Measurements from ENCODE around the gene KCTD15.

Gene KCTD15

DNA sequence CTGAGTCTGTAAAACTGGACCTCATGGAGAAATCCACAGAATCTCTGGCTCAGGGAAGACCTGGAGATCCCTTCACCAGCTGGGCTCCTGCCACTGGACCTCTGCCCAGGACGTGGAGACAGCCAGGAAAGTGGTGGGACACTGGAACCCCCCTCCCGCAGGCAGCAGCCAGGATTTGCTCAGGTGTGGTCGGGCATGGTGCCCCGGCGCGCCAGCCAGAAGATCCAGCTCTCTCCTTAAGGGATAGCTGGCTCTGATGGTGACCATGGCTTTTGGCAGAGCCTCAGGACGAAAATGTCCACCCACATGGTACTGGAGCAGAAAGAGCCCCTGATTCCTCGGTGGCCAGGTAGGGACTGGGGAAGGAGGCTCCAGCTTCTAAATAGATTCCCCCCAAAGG, 26.6 kb upstream of the KCTD15 start:
- TF ChIP-seq, protein P1, sequence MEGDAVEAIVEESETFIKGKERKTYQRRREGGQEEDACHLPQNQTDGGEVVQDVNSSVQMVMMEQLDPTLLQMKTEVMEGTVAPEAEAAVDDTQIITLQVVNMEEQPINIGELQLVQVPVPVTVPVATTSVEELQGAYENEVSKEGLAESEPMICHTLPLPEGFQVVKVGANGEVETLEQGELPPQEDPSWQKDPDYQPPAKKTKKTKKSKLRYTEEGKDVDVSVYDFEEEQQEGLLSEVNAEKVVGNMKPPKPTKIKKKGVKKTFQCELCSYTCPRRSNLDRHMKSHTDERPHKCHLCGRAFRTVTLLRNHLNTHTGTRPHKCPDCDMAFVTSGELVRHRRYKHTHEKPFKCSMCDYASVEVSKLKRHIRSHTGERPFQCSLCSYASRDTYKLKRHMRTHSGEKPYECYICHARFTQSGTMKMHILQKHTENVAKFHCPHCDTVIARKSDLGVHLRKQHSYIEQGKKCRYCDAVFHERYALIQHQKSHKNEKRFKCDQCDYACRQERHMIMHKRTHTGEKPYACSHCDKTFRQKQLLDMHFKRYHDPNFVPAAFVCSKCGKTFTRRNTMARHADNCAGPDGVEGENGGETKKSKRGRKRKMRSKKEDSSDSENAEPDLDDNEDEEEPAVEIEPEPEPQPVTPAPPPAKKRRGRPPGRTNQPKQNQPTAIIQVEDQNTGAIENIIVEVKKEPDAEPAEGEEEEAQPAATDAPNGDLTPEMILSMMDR (IDR thresholded peaks at IDR 0.05; ENCODE audit: insufficient read depth, low read depth, low read length, missing control alignments) = no peak
- DNase-seq (ENCODE audit: low read depth) = no peak
- no peak overlapping the region for H3K4me3 ChIP-seq (ENCODE audit: low read depth, low read length)

DNA sequence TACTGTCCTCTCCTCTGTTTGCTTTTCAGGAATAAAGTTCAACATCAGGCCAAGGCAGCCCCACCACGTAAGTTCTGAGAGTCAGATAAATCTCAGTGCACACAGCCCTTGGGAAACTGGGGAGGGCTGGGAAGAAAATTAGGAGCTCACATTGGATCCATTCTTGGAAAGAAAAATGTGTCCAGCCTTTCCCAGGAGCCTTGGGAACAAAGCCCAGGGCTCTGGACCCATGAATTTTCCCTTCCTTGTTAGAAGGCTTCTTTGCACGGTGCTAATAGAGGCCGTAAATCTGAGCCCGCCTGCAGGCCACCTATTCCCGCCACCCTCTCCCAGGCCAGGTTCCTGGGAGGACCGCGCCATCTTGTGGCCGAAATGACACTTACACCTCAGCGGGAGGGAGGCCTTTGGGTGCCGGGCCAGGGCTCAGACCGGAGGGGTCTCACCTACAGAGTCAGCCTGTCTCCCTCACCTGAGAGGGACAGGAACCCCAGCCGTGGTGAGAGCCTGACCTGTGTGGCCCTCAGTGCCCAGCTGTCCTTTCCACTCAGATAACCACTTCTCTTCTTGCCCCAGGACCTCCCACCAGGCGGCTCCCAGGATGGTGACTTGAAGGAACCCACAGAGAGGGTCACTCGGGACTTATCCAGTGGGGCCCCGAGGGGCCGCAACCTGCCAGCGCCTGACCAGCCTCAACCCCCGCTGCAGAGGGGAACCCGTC, 25.1 kb upstream of the KCTD15 start:
- TF ChIP-seq, protein P1 (IDR thresholded peaks at IDR 0.05; ENCODE audit: insufficient read depth, low read depth, low read length, missing control alignments) = peak; percentile 81
- no peak overlapping the region for H3K4me3 ChIP-seq (ENCODE audit: low read depth, low read length)
- DNase-seq (ENCODE audit: low read depth) = peak; percentile 69

DNA sequence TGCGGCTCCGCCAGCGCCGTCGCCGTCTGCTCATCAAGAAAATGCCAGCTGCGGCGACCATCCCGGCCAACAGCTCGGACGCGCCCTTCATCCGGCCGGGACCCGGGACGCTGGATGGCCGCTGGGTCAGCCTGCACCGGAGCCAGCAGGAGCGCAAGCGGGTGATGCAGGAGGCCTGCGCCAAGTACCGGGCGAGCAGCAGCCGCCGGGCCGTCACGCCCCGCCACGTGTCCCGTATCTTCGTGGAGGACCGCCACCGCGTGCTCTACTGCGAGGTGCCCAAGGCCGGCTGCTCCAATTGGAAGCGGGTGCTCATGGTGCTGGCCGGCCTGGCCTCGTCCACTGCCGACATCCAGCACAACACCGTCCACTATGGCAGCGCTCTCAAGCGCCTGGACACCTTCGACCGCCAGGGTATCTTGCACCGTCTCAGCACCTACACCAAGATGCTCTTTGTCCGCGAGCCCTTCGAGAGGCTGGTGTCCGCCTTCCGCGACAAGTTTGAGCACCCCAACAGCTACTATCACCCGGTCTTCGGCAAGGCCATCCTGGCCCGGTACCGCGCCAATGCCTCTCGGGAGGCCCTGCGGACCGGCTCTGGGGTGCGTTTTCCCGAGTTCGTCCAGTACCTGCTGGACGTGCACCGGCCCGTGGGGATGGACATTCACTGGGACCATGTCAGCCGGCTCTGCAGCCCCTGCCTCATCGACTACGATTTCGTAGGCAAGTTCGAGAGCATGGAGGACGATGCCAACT, 24.4 kb upstream of the KCTD15 start:
- TF ChIP-seq, protein P1 (IDR thresholded peaks at IDR 0.05; ENCODE audit: insufficient read depth, low read depth, low read length, missing control alignments) = no peak
- no peak for DNase-seq (ENCODE audit: low read depth)
- no peak overlapping the region for H3K4me3 ChIP-seq (ENCODE audit: low read depth, low read length)

DNA sequence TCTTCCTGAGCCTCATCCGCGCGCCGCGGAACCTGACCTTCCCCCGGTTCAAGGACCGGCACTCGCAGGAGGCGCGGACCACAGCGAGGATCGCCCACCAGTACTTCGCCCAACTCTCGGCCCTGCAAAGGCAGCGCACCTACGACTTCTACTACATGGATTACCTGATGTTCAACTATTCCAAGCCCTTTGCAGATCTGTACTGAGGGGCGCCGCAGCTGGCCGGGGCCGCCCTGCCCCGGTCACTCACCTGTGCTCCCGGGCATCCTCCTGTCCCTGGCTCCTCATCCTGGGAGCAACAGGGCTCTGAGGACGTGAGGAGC, 23.9 kb upstream of the KCTD15 start:
- TF ChIP-seq, protein P1 (IDR thresholded peaks at IDR 0.05; ENCODE audit: insufficient read depth, low read depth, low read length, missing control alignments) = no peak
- DNase-seq (ENCODE audit: low read depth) = no peak
- no peak overlapping the region for H3K4me3 ChIP-seq (ENCODE audit: low read depth, low read length)

DNA sequence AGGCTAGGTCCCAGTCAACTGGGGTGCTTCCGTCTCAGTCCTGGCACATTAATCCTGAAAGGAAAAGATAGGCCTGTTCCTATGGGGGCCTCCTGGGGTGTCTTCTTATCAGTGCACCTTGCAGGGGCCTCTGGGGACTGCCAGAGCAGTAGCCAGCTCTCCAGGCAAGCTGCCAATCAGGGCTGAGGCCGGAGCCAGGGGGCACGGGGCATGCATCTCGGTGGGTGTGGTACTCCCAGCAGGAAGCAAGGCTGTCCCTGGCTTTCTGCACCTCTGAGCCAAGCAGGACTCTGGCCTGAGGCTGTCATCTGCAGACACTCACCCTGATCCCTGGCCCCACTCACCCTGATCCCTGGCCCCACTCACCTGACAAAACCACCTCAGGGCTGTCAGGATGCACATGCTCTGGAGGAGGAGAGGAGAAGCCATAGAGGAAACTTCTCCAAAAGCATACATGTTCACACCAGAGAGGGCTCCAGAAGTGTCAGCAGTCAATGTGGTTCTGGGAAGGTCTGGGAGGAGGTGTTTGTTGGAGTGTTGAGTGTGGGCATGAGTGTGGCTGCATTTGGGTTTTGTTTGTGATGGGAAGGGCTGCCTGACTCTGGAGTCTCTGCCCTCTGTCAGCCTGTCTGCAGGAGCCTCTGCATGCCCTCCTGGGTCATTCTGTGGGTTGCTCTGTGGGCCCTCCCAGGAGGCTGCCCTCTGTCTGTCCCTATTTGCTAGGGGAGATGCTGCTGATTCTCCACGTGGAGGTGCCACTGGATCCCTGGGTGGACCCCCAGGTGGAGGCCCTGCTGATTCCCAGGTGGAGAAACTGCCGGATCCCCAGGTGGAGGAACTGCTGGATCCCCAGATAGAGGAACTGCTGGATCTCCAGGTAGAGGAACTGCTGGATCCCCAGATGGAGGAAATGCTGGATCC, 22.7 kb upstream of the KCTD15 start:
- no peak overlapping the region for H3K4me3 ChIP-seq (ENCODE audit: low read depth, low read length)
- TF ChIP-seq, protein P1 (IDR thresholded peaks at IDR 0.05; ENCODE audit: insufficient read depth, low read depth, low read length, missing control alignments) = no peak
- no peak for DNase-seq (ENCODE audit: low read depth)

DNA sequence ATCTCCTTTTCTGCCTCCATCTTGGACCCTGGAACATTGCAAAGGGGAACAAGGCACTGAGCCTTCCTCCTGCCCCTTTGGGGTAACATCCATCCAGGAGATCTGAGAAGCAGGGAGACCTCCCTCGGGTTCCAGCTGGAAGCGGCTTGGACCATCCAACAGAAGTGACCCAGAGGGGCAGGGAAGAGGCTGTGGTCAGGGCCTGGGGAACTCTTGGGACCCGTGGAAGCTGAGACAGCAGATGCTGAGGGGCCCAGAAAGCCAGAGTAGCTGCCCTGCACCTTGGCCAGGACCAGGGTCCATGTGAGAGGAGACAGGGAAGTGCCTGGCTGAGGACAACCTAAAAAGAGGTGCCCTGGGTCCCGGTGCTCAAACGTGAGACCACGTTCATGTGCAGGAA, 21.9 kb upstream of the KCTD15 start:
- no peak for DNase-seq (ENCODE audit: low read depth)
- no peak overlapping the region for H3K4me3 ChIP-seq (ENCODE audit: low read depth, low read length)
- TF ChIP-seq, protein P1 (IDR thresholded peaks at IDR 0.05; ENCODE audit: insufficient read depth, low read depth, low read length, missing control alignments) = no peak

Data from GM12865 (cell line).